DND-41 (cell line): ENCODE data around the gene POC1B.

Source experiments
- CTCF ChIP-seq: IDR thresholded peaks from 2 replicates; pipeline ENCODE4 v1.5.1; 2012; ENCODE audit warnings: borderline replicate concordance, low read length, moderate library complexity, mild to moderate bottlenecking; ENCODE audit not compliant: poor library complexity, severe bottlenecking; ENCODE audit errors: extremely low read depth
- EZH2 ChIP-seq: IDR thresholded peaks from 3 replicates; pipeline ENCODE4 v1.6.1; 2012; ENCODE audit warnings: borderline replicate concordance, low read depth, mild to moderate bottlenecking, moderate library complexity, low read length, inconsistent platforms; ENCODE audit not compliant: severe bottlenecking

GRCh38 chr12:89382328-89382727 is 143.5 kb downstream of the POC1B start:
- TF ChIP-seq CTCF (no peak), EZH2 (no peak)
